ENCODE measurements around the gene HPSE2. TPM values are rescaled to one million over a fixed set of nuclear protein-coding genes. Genes with fewer than 3 reads are reported as not detected.

HPSE2 gene
- total RNA-seq, 2 experiments from 2014 or later = not detected

GRCh38 chr10:98582363-98582762 lies 653.3 kb downstream of the HPSE2 start:
- H3K4me1 Mint-ChIP-seq (ENCODE audit: low read depth) = no peaks in the 10 kb centered on the region
- no peak overlapping the region for H3K27ac Mint-ChIP-seq
- no peaks in the 10 kb centered on the region for H3K27me3 ChIP-seq (ENCODE audit: control insufficient read depth in 1 of 2, insufficient read depth in 2 of 2, low read length in 2 of 2)
- no peaks in the 10 kb centered on the region for H3K9me3 Mint-ChIP-seq
- ChIA-PET CTCF (no interaction called here), POLR2A (no interaction called here)
- ATAC-seq (ENCODE audit: poor library complexity) (no peak), DNase-seq (no peak)
- no peaks in the 10 kb centered on the region for H3K4me1 ChIP-seq (ENCODE audit: insufficient read depth, low read length)
- H3K27me3 Mint-ChIP-seq = peaks cover 35% of the 10 kb centered on the region
- TF ChIP-seq CTCF (IDR thresholded peaks at IDR 0.05) = no peak
- H3K36me3 ChIP-seq (ENCODE audit: insufficient read depth, low read length) = no peaks in the 10 kb centered on the region
- intact Hi-C loops (cut with DNase I, micrococcal nuclease) = no loop called here
- H3K36me3 Mint-ChIP-seq (ENCODE audit: low read depth) = no peaks in the 10 kb centered on the region
- no peak overlapping the region for H3K4me3 ChIP-seq (ENCODE audit: low read length)
- no peak overlapping the region for H3K27ac ChIP-seq (ENCODE audit: low read depth in 1 of 2, low read length in 2 of 2)
- no peaks in the 10 kb centered on the region for H3K9me3 ChIP-seq (ENCODE audit: control insufficient read depth in 1 of 2, insufficient read depth in 1 of 2, low read length in 2 of 2)
- H3K4me3 Mint-ChIP-seq = no peak overlapping the region

- no peak for TF ChIP-seq CTCF (IDR thresholded peaks at IDR 0.05)
- H3K9me3 ChIP-seq (ENCODE audit: control insufficient read depth in 1 of 2, insufficient read depth in 1 of 2, low read length in 2 of 2) = no peaks in the 10 kb centered on the region
- intact Hi-C loops (cut with DNase I, micrococcal nuclease) = no loop called here
- no peak for ATAC-seq (ENCODE audit: poor library complexity)
- no peaks in the 10 kb centered on the region for H3K4me1 Mint-ChIP-seq (ENCODE audit: low read depth)
- H3K36me3 Mint-ChIP-seq (ENCODE audit: low read depth) = no peaks in the 10 kb centered on the region
- peaks cover 35% of the 10 kb centered on the region for H3K27me3 Mint-ChIP-seq
- ChIA-PET CTCF (no interaction called here), POLR2A (no interaction called here)
- no peak overlapping the region for H3K27ac Mint-ChIP-seq
- H3K27me3 ChIP-seq (ENCODE audit: control insufficient read depth in 1 of 2, insufficient read depth in 2 of 2, low read length in 2 of 2) = peaks cover 0 to 4% of the 10 kb centered on the region in 2 experiments
- H3K36me3 ChIP-seq (ENCODE audit: insufficient read depth, low read length) = no peaks in the 10 kb centered on the region
- DNase-seq = no peak
- no peak overlapping the region for H3K27ac ChIP-seq (ENCODE audit: low read depth in 1 of 2, low read length in 2 of 2)
- H3K4me1 ChIP-seq (ENCODE audit: insufficient read depth, low read length) = no peaks in the 10 kb centered on the region
- no peak overlapping the region for H3K4me3 ChIP-seq (ENCODE audit: low read length)
- H3K9me3 Mint-ChIP-seq = no peaks in the 10 kb centered on the region
- no peak overlapping the region for H3K4me3 Mint-ChIP-seq
Observed at GRCh38 chr10:98577578-98577977, 658.1 kb downstream of the HPSE2 start.

GRCh38 chr10:98577168-98577567 lies 658.5 kb downstream of the HPSE2 start:
- Mint-ChIP-seq H3K4me3 (no peak overlapping the region), H3K27me3 (peaks cover 39% of the 10 kb centered on the region), H3K27ac (no peak overlapping the region), H3K36me3 (ENCODE audit: low read depth) (no peaks in the 10 kb centered on the region), H3K4me1 (ENCODE audit: low read depth) (no peaks in the 10 kb centered on the region), H3K9me3 (no peaks in the 10 kb centered on the region)
- Histone ChIP-seq H3K36me3 (ENCODE audit: insufficient read depth, low read length) (no peaks in the 10 kb centered on the region), H3K27ac (ENCODE audit: low read depth in 1 of 2, low read length in 2 of 2) (no peak overlapping the region), H3K9me3 (ENCODE audit: control insufficient read depth in 1 of 2, insufficient read depth in 1 of 2, low read length in 2 of 2) (no peaks in the 10 kb centered on the region), H3K27me3 (ENCODE audit: control insufficient read depth in 1 of 2, insufficient read depth in 2 of 2, low read length in 2 of 2) (peaks cover 0 to 7% of the 10 kb centered on the region in 2 experiments), H3K4me3 (ENCODE audit: low read length) (no peak overlapping the region), H3K4me1 (ENCODE audit: insufficient read depth, low read length) (no peaks in the 10 kb centered on the region)
- ChIA-PET POLR2A (no interaction called here), CTCF (interaction anchor here (1.1 kb wide), 1 partner anchor 9 kb away, joined by 3 read pairs; no protein-coding TSS in a partner anchor)
- intact Hi-C loops (cut with DNase I, micrococcal nuclease) = no loop called here
- no peak for ATAC-seq (ENCODE audit: poor library complexity)
- TF ChIP-seq CTCF (IDR thresholded peaks at IDR 0.05) = no peak
- no peak for DNase-seq

Measured in CD4-positive, alpha-beta T cell (primary cell).